ENCODE results near the gene FOXP3. TPM values are rescaled to one million over a fixed set of nuclear protein-coding genes. Genes with fewer than 3 reads are reported as not detected.

FOXP3 gene
- polyA plus RNA-seq, 1 of the 3 experiments (the other 2 are of a cell fraction): 0.12 TPM

GRCh38 chrX:49312176-49312575 is 47.7 kb upstream of the FOXP3 start:
- 0% methylated on average over 2 of the region's 2 CpGs for WGBS (ENCODE audit: low lambda C conversion rate)
- DNase-seq: no peak
- Histone ChIP-seq H3K79me2 (ENCODE audit: insufficient read depth) (no peaks in the 10 kb centered on the region), H4K20me1 (ENCODE audit: insufficient read depth) (no peaks in the 10 kb centered on the region), H3K27ac (ENCODE audit: low read depth in 2 of 2, low read length in 1 of 2) (no peak overlapping the region), H3K9me3 (no peaks in the 10 kb centered on the region), H2AFZ (ENCODE audit: low read depth) (no peak overlapping the region), H3K27me3 (ENCODE audit: insufficient read depth) (peaks cover 41% of the 10 kb centered on the region), H3K4me1 (ENCODE audit: control insufficient read depth in 1 of 2, insufficient read depth in 2 of 2, low read depth in 1 of 2, low read length in 1 of 2) (no peaks in the 10 kb centered on the region; a peak in 1 of 4 replicates), H3F3A (replicated peaks; ENCODE audit: insufficient read depth) (no peaks in the 10 kb centered on the region), H3K36me3 (replicated peaks in 1 of 2; ENCODE audit: control insufficient read depth in 1 of 2, insufficient read depth in 2 of 2, low read length in 1 of 2) (no peaks in the 10 kb centered on the region), H3K4me3 (ENCODE audit: low read depth in 2 of 2, low read length in 1 of 2) (no peak overlapping the region), H3K9ac (no peak overlapping the region), H3K9me2 (no peaks in the 10 kb centered on the region), H3K4me2 (no peak overlapping the region)
- TF ChIP-seq JUND (IDR thresholded peaks at IDR 0.05) (no peak), RAD21 (IDR thresholded peaks at IDR 0.05; ENCODE audit: low read length) (no peak), TCF12 (IDR thresholded peaks at IDR 0.05) (no peak), ZBTB33 (IDR thresholded peaks at IDR 0.05; ENCODE audit: borderline replicate concordance, low read depth) (no peak), YY1 (IDR thresholded peaks at IDR 0.05; ENCODE audit: low read depth) (no peak)
- TF ChIP-seq, protein P1, sequence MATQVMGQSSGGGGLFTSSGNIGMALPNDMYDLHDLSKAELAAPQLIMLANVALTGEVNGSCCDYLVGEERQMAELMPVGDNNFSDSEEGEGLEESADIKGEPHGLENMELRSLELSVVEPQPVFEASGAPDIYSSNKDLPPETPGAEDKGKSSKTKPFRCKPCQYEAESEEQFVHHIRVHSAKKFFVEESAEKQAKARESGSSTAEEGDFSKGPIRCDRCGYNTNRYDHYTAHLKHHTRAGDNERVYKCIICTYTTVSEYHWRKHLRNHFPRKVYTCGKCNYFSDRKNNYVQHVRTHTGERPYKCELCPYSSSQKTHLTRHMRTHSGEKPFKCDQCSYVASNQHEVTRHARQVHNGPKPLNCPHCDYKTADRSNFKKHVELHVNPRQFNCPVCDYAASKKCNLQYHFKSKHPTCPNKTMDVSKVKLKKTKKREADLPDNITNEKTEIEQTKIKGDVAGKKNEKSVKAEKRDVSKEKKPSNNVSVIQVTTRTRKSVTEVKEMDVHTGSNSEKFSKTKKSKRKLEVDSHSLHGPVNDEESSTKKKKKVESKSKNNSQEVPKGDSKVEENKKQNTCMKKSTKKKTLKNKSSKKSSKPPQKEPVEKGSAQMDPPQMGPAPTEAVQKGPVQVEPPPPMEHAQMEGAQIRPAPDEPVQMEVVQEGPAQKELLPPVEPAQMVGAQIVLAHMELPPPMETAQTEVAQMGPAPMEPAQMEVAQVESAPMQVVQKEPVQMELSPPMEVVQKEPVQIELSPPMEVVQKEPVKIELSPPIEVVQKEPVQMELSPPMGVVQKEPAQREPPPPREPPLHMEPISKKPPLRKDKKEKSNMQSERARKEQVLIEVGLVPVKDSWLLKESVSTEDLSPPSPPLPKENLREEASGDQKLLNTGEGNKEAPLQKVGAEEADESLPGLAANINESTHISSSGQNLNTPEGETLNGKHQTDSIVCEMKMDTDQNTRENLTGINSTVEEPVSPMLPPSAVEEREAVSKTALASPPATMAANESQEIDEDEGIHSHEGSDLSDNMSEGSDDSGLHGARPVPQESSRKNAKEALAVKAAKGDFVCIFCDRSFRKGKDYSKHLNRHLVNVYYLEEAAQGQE (IDR thresholded peaks at IDR 0.05; ENCODE audit: low read depth, low read length): no peak
- CTCF ChIA-PET: no interaction called here
- POLR2A ChIA-PET: no interaction called here

DNA sequence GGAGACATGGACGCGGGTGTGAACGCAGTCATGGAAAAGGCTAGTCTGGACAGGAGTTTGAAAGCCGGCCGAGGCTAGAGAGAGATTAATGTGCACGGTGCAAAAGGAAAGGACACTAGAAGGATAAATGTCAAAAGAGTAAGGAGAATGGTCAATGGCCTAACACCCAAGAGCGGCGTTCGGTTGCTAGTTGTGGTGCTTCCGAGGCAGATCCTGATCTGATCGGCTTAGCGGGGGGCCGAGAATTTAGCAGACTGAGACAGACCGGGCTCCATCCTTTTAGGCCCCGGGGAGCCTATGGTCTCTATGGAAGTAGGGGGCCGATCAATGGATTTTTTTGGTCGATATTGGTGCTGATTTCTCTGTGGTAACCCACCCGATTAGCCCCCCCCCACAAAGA is 45.9 kb upstream of the FOXP3 start:
- ChIA-PET CTCF (interaction anchor here (2.3 kb wide), 1 partner anchor 19 kb away, joined by 9 read pairs; no protein-coding TSS in a partner anchor), POLR2A (no interaction called here)
- no peaks in the 10 kb centered on the region for H3K79me2 ChIP-seq (ENCODE audit: insufficient read depth)
- H3K4me3 ChIP-seq (ENCODE audit: low read depth in 2 of 2, low read length in 1 of 2): no peak overlapping the region
- no peak overlapping the region for H2AFZ ChIP-seq (ENCODE audit: low read depth)
- no peak overlapping the region for H3K9ac ChIP-seq
- H3K27ac ChIP-seq (ENCODE audit: low read depth in 2 of 2, low read length in 1 of 2): no peak overlapping the region
- H4K20me1 ChIP-seq (ENCODE audit: insufficient read depth): no peaks in the 10 kb centered on the region
- no peaks in the 10 kb centered on the region; a peak in 1 of 4 replicates for H3K4me1 ChIP-seq (ENCODE audit: control insufficient read depth in 1 of 2, insufficient read depth in 2 of 2, low read depth in 1 of 2, low read length in 1 of 2)
- H3K9me3 ChIP-seq: no peaks in the 10 kb centered on the region
- 49% methylated on average over 18 of the region's 18 CpGs for WGBS (ENCODE audit: low lambda C conversion rate)
- no peaks in the 10 kb centered on the region for H3F3A ChIP-seq (replicated peaks; ENCODE audit: insufficient read depth)
- peaks cover 53% of the 10 kb centered on the region for H3K27me3 ChIP-seq (ENCODE audit: insufficient read depth)
- H3K36me3 ChIP-seq (replicated peaks in 1 of 2; ENCODE audit: control insufficient read depth in 1 of 2, insufficient read depth in 2 of 2, low read length in 1 of 2): no peaks in the 10 kb centered on the region
- H3K9me2 ChIP-seq: no peaks in the 10 kb centered on the region
- peak overlapping the region; percentile 78; the same call in 1 of the 2 replicates for H3K4me2 ChIP-seq
- no peak for DNase-seq
- TF ChIP-seq EZH2phosphoT487 (IDR thresholded peaks at IDR 0.05; ENCODE audit: borderline replicate concordance, low read depth) (no peak), ZBTB33 (IDR thresholded peaks at IDR 0.05; ENCODE audit: borderline replicate concordance, low read depth) (no peak), SIN3A (IDR thresholded peaks at IDR 0.05; ENCODE audit: borderline replicate concordance, low read depth, low read length) (no peak), ELF1 (IDR thresholded peaks at IDR 0.05) (no peak), RAD21 (IDR thresholded peaks at IDR 0.05; ENCODE audit: low read length) (no peak), IRF3 (IDR thresholded peaks at IDR 0.05; ENCODE audit: low read depth, low read length) (no peak), TEAD4 (IDR thresholded peaks at IDR 0.05; ENCODE audit: borderline replicate concordance, insufficient read depth) (no peak), RXRA (IDR thresholded peaks at IDR 0.05; ENCODE audit: borderline replicate concordance, low read depth) (no peak)
- TF ChIP-seq, protein P2, sequence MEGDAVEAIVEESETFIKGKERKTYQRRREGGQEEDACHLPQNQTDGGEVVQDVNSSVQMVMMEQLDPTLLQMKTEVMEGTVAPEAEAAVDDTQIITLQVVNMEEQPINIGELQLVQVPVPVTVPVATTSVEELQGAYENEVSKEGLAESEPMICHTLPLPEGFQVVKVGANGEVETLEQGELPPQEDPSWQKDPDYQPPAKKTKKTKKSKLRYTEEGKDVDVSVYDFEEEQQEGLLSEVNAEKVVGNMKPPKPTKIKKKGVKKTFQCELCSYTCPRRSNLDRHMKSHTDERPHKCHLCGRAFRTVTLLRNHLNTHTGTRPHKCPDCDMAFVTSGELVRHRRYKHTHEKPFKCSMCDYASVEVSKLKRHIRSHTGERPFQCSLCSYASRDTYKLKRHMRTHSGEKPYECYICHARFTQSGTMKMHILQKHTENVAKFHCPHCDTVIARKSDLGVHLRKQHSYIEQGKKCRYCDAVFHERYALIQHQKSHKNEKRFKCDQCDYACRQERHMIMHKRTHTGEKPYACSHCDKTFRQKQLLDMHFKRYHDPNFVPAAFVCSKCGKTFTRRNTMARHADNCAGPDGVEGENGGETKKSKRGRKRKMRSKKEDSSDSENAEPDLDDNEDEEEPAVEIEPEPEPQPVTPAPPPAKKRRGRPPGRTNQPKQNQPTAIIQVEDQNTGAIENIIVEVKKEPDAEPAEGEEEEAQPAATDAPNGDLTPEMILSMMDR (IDR thresholded peaks at IDR 0.05): no peak
- TF ChIP-seq, protein P3, sequence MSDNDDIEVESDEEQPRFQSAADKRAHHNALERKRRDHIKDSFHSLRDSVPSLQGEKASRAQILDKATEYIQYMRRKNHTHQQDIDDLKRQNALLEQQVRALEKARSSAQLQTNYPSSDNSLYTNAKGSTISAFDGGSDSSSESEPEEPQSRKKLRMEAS (IDR thresholded peaks at IDR 0.05; ENCODE audit: low read depth): no peak
- TF ChIP-seq, protein P4, sequence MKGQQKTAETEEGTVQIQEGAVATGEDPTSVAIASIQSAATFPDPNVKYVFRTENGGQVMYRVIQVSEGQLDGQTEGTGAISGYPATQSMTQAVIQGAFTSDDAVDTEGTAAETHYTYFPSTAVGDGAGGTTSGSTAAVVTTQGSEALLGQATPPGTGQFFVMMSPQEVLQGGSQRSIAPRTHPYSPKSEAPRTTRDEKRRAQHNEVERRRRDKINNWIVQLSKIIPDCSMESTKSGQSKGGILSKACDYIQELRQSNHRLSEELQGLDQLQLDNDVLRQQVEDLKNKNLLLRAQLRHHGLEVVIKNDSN (IDR thresholded peaks at IDR 0.05; ENCODE audit: borderline replicate concordance, low read depth): no peak

Data from SK-N-SH (cell line).